ENCODE data around the gene TBC1D22A. TPM values are rescaled to one million over a fixed set of nuclear protein-coding genes. Genes with fewer than 3 reads are reported as not detected.

TBC1D22A gene
- total RNA-seq, 1 experiment from 2014 or later: 20.9 TPM

DNA sequence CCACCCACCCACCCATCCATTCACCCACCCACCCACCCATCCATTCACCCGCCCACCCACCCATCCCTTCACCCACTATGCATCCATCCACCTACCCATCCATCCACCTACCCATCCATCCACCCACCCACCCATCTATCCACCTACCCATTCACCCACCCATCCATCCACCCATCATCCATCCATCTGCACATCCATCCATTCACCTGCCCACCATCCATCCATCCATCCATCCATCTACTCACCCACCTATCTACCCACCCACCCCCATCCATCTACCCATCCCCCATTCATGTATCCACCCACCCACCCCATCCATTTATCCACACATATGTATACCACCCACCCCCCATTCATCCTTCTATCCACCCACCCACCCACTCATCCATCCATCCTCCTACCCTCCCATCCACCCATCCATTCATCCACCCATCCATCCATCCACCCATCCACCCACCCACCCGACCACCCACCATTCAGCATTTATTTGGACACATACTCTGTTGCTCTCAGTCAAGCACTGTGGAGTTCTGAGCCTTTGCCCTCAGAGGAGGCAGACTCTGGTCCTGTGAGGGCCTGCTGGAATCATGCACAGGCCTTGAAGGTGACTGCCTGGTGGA is 380.1 kb downstream of the TBC1D22A start:
- no peak overlapping the region for H2AFZ ChIP-seq (ENCODE audit: low read depth, low read length, poor library complexity, severe bottlenecking)
- no peaks in the 10 kb centered on the region for H3K4me1 ChIP-seq (ENCODE audit: control insufficient read depth in 1 of 2, insufficient read depth in 2 of 2, low read length in 2 of 2)
- no peaks in the 10 kb centered on the region for H3K27me3 ChIP-seq (ENCODE audit: insufficient read depth, low read length)
- H3K9me3 ChIP-seq (ENCODE audit: control insufficient read depth in 1 of 2, insufficient read depth in 1 of 2, low read depth in 1 of 2, low read length in 2 of 2): no peaks in the 10 kb centered on the region
- H3K4me2 ChIP-seq (ENCODE audit: low read length): no peak overlapping the region
- ATAC-seq (no peak), DNase-seq (ENCODE audit: low read depth, low spot score) (no peak)
- H3K9me2 ChIP-seq (ENCODE audit: insufficient read depth): no peaks in the 10 kb centered on the region
- intact Hi-C loops (cut with micrococcal nuclease): no loop called here
- TF ChIP-seq POLR2A (IDR thresholded peaks at IDR 0.05; ENCODE audit: borderline replicate concordance, extremely low read depth, insufficient read depth, insufficient read length): no peak
- TF ChIP-seq TCF7L2 (IDR thresholded peaks at IDR 0.05; ENCODE audit: borderline replicate concordance, extremely low read depth, insufficient read depth, insufficient read length): no peak
- TF ChIP-seq, protein P1, sequence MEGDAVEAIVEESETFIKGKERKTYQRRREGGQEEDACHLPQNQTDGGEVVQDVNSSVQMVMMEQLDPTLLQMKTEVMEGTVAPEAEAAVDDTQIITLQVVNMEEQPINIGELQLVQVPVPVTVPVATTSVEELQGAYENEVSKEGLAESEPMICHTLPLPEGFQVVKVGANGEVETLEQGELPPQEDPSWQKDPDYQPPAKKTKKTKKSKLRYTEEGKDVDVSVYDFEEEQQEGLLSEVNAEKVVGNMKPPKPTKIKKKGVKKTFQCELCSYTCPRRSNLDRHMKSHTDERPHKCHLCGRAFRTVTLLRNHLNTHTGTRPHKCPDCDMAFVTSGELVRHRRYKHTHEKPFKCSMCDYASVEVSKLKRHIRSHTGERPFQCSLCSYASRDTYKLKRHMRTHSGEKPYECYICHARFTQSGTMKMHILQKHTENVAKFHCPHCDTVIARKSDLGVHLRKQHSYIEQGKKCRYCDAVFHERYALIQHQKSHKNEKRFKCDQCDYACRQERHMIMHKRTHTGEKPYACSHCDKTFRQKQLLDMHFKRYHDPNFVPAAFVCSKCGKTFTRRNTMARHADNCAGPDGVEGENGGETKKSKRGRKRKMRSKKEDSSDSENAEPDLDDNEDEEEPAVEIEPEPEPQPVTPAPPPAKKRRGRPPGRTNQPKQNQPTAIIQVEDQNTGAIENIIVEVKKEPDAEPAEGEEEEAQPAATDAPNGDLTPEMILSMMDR (IDR thresholded peaks at IDR 0.05 in 2 of 3, conservative IDR thresholded peaks at IDR 0.05 in 1 of 3; ENCODE audit: borderline replicate concordance in 1 of 3, insufficient read depth in 1 of 3, low read depth in 2 of 3, low read length in 2 of 3): no peak
- no peak for TF ChIP-seq YY1 (IDR thresholded peaks at IDR 0.05; ENCODE audit: extremely low read depth, insufficient replicate concordance, low read depth, low read length)
- TF ChIP-seq POLR2AphosphoS5 (IDR thresholded peaks at IDR 0.05; ENCODE audit: low read depth, low read length): no peak
- ChIA-PET CTCF (no interaction called here), RAD21 (ENCODE audit: low non-redundant PET in 1 of 2, low total read pairs in 2 of 2, uncharacterized antibody in 2 of 2, unreplicated experiment in 2 of 2) (no interaction called here), POLR2A (no interaction called here)
- no peaks in the 10 kb centered on the region for H4K20me1 ChIP-seq (ENCODE audit: insufficient read depth)
- BruUV-seq (replicated peaks): no TSS peak
- no peaks in the 10 kb centered on the region for H3K36me3 ChIP-seq (ENCODE audit: control insufficient read depth in 1 of 2, insufficient read depth in 2 of 2, low read length in 2 of 2)
- no peak overlapping the region for H3K27ac ChIP-seq (ENCODE audit: low read depth, low read length)
- no peak overlapping the region for H3K4me3 ChIP-seq (replicated peaks in 1 of 2; ENCODE audit: low read depth in 1 of 2, low read length in 2 of 2)
- no peaks in the 10 kb centered on the region for H3K79me2 ChIP-seq (ENCODE audit: insufficient read depth, low read length)
- H3K9ac ChIP-seq (ENCODE audit: low read length): no peak overlapping the region

DNA sequence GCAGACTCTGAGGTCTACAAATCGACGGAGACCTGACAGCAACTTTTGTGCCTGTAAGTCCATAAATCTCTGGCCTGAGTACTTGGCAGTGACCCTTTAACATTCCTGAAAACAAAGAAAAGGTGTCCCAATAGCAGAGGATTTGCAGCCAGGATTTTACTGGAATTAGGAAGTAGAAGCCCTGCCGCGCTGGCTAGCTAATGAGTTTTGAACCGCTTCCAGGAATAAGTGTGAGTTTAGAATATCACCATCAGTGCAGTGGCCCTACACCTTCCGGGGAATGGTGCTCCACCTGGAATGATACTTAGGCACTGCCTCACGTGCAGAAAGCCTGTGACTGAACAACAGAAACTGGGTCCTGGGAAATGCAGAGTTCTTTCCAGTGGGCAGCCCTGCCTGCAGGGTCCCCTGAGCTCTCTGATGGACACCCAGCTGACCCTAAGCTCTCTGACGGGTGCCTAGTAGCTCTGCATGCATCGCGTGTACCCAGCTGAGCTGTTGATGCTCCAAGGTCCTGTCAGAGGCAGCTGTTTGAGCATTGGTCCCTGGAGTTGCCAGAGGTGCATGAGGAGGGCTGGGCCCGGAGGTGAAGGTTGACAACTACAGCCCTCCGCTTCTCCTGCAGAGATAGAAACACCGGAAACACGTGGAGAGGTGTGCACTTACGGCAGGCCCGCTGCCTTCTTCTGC is 380.9 kb downstream of the TBC1D22A start:
- DNase-seq (ENCODE audit: low read depth, low spot score) (no peak), ATAC-seq (no peak)
- Histone ChIP-seq H3K9me3 (ENCODE audit: control insufficient read depth in 1 of 2, insufficient read depth in 1 of 2, low read depth in 1 of 2, low read length in 2 of 2) (no peaks in the 10 kb centered on the region), H3K4me2 (ENCODE audit: low read length) (no peak overlapping the region), H3K9ac (ENCODE audit: low read length) (no peak overlapping the region), H3K4me1 (ENCODE audit: control insufficient read depth in 1 of 2, insufficient read depth in 2 of 2, low read length in 2 of 2) (no peaks in the 10 kb centered on the region), H3K36me3 (ENCODE audit: control insufficient read depth in 1 of 2, insufficient read depth in 2 of 2, low read length in 2 of 2) (no peaks in the 10 kb centered on the region), H3K27ac (ENCODE audit: low read depth, low read length) (no peak overlapping the region), H3K79me2 (ENCODE audit: insufficient read depth, low read length) (no peaks in the 10 kb centered on the region), H3K27me3 (ENCODE audit: insufficient read depth, low read length) (no peaks in the 10 kb centered on the region), H2AFZ (ENCODE audit: low read depth, low read length, poor library complexity, severe bottlenecking) (no peak overlapping the region), H4K20me1 (ENCODE audit: insufficient read depth) (no peaks in the 10 kb centered on the region), H3K4me3 (replicated peaks in 1 of 2; ENCODE audit: low read depth in 1 of 2, low read length in 2 of 2) (no peak overlapping the region), H3K9me2 (ENCODE audit: insufficient read depth) (no peaks in the 10 kb centered on the region)
- no TSS peak for BruUV-seq (replicated peaks)
- RAD21 ChIA-PET (ENCODE audit: low non-redundant PET in 1 of 2, low total read pairs in 2 of 2, uncharacterized antibody in 2 of 2, unreplicated experiment in 2 of 2): no interaction called here
- POLR2A ChIA-PET: no interaction called here
- CTCF ChIA-PET: no interaction called here
- intact Hi-C loops (cut with micrococcal nuclease): no loop called here
- TF ChIP-seq, protein P2, sequence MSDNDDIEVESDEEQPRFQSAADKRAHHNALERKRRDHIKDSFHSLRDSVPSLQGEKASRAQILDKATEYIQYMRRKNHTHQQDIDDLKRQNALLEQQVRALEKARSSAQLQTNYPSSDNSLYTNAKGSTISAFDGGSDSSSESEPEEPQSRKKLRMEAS (IDR thresholded peaks at IDR 0.05): no peak
- TF ChIP-seq, protein P3, sequence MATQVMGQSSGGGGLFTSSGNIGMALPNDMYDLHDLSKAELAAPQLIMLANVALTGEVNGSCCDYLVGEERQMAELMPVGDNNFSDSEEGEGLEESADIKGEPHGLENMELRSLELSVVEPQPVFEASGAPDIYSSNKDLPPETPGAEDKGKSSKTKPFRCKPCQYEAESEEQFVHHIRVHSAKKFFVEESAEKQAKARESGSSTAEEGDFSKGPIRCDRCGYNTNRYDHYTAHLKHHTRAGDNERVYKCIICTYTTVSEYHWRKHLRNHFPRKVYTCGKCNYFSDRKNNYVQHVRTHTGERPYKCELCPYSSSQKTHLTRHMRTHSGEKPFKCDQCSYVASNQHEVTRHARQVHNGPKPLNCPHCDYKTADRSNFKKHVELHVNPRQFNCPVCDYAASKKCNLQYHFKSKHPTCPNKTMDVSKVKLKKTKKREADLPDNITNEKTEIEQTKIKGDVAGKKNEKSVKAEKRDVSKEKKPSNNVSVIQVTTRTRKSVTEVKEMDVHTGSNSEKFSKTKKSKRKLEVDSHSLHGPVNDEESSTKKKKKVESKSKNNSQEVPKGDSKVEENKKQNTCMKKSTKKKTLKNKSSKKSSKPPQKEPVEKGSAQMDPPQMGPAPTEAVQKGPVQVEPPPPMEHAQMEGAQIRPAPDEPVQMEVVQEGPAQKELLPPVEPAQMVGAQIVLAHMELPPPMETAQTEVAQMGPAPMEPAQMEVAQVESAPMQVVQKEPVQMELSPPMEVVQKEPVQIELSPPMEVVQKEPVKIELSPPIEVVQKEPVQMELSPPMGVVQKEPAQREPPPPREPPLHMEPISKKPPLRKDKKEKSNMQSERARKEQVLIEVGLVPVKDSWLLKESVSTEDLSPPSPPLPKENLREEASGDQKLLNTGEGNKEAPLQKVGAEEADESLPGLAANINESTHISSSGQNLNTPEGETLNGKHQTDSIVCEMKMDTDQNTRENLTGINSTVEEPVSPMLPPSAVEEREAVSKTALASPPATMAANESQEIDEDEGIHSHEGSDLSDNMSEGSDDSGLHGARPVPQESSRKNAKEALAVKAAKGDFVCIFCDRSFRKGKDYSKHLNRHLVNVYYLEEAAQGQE (IDR thresholded peaks at IDR 0.05; ENCODE audit: low read depth): no peak
- TF ChIP-seq, protein P1 (IDR thresholded peaks at IDR 0.05 in 2 of 3, conservative IDR thresholded peaks at IDR 0.05 in 1 of 3; ENCODE audit: borderline replicate concordance in 1 of 3, insufficient read depth in 1 of 3, low read depth in 2 of 3, low read length in 2 of 3): no peak
- TF ChIP-seq RAD21 (IDR thresholded peaks at IDR 0.05; ENCODE audit: low read depth) (no peak), TCF7L2 (IDR thresholded peaks at IDR 0.05; ENCODE audit: borderline replicate concordance, extremely low read depth, insufficient read depth, insufficient read length) (no peak)
